Measurements from ENCODE around the gene GPR39.

- TF ChIP-seq, protein P1, sequence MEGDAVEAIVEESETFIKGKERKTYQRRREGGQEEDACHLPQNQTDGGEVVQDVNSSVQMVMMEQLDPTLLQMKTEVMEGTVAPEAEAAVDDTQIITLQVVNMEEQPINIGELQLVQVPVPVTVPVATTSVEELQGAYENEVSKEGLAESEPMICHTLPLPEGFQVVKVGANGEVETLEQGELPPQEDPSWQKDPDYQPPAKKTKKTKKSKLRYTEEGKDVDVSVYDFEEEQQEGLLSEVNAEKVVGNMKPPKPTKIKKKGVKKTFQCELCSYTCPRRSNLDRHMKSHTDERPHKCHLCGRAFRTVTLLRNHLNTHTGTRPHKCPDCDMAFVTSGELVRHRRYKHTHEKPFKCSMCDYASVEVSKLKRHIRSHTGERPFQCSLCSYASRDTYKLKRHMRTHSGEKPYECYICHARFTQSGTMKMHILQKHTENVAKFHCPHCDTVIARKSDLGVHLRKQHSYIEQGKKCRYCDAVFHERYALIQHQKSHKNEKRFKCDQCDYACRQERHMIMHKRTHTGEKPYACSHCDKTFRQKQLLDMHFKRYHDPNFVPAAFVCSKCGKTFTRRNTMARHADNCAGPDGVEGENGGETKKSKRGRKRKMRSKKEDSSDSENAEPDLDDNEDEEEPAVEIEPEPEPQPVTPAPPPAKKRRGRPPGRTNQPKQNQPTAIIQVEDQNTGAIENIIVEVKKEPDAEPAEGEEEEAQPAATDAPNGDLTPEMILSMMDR (conservative IDR thresholded peaks at IDR 0.05; ENCODE audit: low read length), result no peak
- TF ChIP-seq EZH2phosphoT487 (IDR thresholded peaks at IDR 0.05; ENCODE audit: borderline replicate concordance, low read depth, low read length), result no peak
These were observed 151.1 kb downstream of the GPR39 start for GRCh38 chr2:132567682-132568081.
